Muscle of leg (tissue), 11 donors: ENCODE data around the gene ITGA4. TPM values are rescaled to one million over a fixed set of nuclear protein-coding genes. Genes with fewer than 3 reads are reported as not detected.
A peak's percentile ranks its signal among the peaks of the same experiment; 100 is the strongest.

Experiments used
- DNase-seq: peaks from one replicate; pipeline ENCODE4 v3.0.0; 2013
- H3K27ac ChIP-seq: one replicate; pipeline ENCODE4 v1.5.1; 2013; ENCODE audit warnings: mild to moderate bottlenecking, low read length, control low read depth
- H3K27me3 ChIP-seq: one replicate; pipeline ENCODE4 v1.6.1; 2013; ENCODE audit warnings: low read length; ENCODE audit not compliant: control insufficient read depth, insufficient read depth
- H3K36me3 ChIP-seq: one replicate; pipeline ENCODE4 v1.6.1; 2013; ENCODE audit warnings: low read length; ENCODE audit not compliant: control insufficient read depth, insufficient read depth
- H3K4me1 ChIP-seq: one replicate; pipeline ENCODE4 v1.6.1; 2013; ENCODE audit warnings: low read length; ENCODE audit not compliant: control insufficient read depth, insufficient read depth
- H3K4me3 ChIP-seq: one replicate; pipeline ENCODE4 v1.5.1; 2013; ENCODE audit warnings: low read length, control low read depth
- H3K9me3 ChIP-seq: replicated peaks from 2 replicates; pipeline ENCODE4 v1.6.1; 2013; ENCODE audit warnings: low read depth, low read length; ENCODE audit not compliant: control insufficient read depth
- WGBS: methylation state at CpG from one replicate; pipeline ENCODE4 v1.1.5; 2013; ENCODE audit warnings: missing lambda C conversion rate; ENCODE audit not compliant: insufficient coverage; 5-methylcytosine and 5-hydroxymethylcytosine counted together
- polyA plus RNA-seq, 8 donors: library from polyadenylated mRNA; unstranded; fragments of 120-200 nt; gene quantifications; one replicate each; pipeline versions ENCODE4 v1.2.1 to v1.2.3, GENCODE V29; 2013; ENCODE audit warnings: inconsistent platforms in 1 of 8, low replicate concordance in 1 of 8; ENCODE audit not compliant: insufficient read length in 8 of 8, insufficient read depth in 1 of 8
- total RNA-seq: library from RNA; stranded (reverse); fragments of 120-200 nt; gene quantifications from one replicate; pipeline ENCODE4 v1.2.4, GENCODE V29; 2013

The ITGA4 gene
- total and polyA plus RNA-seq, 9 donors, result 8.6 to 32.6 (median 20.4) TPM

- H3K4me1 ChIP-seq, result no peaks in the 10 kb centered on the region
- no peaks in the 10 kb centered on the region for H3K9me3 ChIP-seq
- no peaks in the 10 kb centered on the region for H3K27me3 ChIP-seq
- DNase-seq, result peak; percentile 48
- H3K36me3 ChIP-seq, result no peaks in the 10 kb centered on the region
- H3K4me3 ChIP-seq, result no peak overlapping the region
- H3K27ac ChIP-seq, result no peak overlapping the region
- no CpG with 5 or more reads among the region's 4 CpGs for WGBS
These were observed 9.7 kb downstream of the ITGA4 start for GRCh38 chr2:181466661-181467576.

GRCh38 chr2:181467966-181468707, 11.0 kb downstream of the ITGA4 start:
- Histone ChIP-seq H3K27me3 (no peaks in the 10 kb centered on the region), H3K9me3 (no peaks in the 10 kb centered on the region), H3K27ac (no peak overlapping the region), H3K4me3 (no peak overlapping the region), H3K4me1 (no peaks in the 10 kb centered on the region), H3K36me3 (no peaks in the 10 kb centered on the region)
- no peak for DNase-seq
- 60% methylated on average over 2 of the region's 3 CpGs for WGBS

- Histone ChIP-seq H3K36me3 (no peaks in the 10 kb centered on the region), H3K4me1 (no peaks in the 10 kb centered on the region), H3K4me3 (no peak overlapping the region), H3K9me3 (no peaks in the 10 kb centered on the region), H3K27me3 (no peaks in the 10 kb centered on the region), H3K27ac (no peak overlapping the region)
- no CpG with 5 or more reads among the region's 1 CpG for WGBS
- no peak for DNase-seq
These were observed 11.6 kb downstream of the ITGA4 start for GRCh38 chr2:181468811-181469210.

- Histone ChIP-seq H3K27ac (no peak overlapping the region), H3K27me3 (no peaks in the 10 kb centered on the region), H3K4me1 (no peaks in the 10 kb centered on the region), H3K4me3 (no peak overlapping the region), H3K36me3 (no peaks in the 10 kb centered on the region), H3K9me3 (no peaks in the 10 kb centered on the region)
- no peak for DNase-seq
- WGBS, result no CpG with 5 or more reads among the region's 3 CpGs
These were observed 14.0 kb downstream of the ITGA4 start for GRCh38 chr2:181471226-181471625.

GRCh38 chr2:181471783-181472182, 14.6 kb downstream of the ITGA4 start:
- no peaks in the 10 kb centered on the region for H3K36me3 ChIP-seq
- H3K4me3 ChIP-seq, result no peak overlapping the region
- DNase-seq, result no peak
- no peaks in the 10 kb centered on the region for H3K4me1 ChIP-seq
- H3K9me3 ChIP-seq, result no peaks in the 10 kb centered on the region
- H3K27ac ChIP-seq, result no peak overlapping the region
- H3K27me3 ChIP-seq, result no peaks in the 10 kb centered on the region

GRCh38 chr2:181472990-181473389, 15.8 kb downstream of the ITGA4 start:
- H3K27ac ChIP-seq, result no peak overlapping the region
- H3K4me1 ChIP-seq, result no peaks in the 10 kb centered on the region
- no peaks in the 10 kb centered on the region for H3K27me3 ChIP-seq
- H3K4me3 ChIP-seq, result no peak overlapping the region
- no peaks in the 10 kb centered on the region for H3K36me3 ChIP-seq
- H3K9me3 ChIP-seq, result no peaks in the 10 kb centered on the region
- no peak for DNase-seq
- 100% methylated on average over 2 of the region's 6 CpGs for WGBS

GRCh38 chr2:181474222-181474881, 17.2 kb downstream of the ITGA4 start:
- Histone ChIP-seq H3K9me3 (no peaks in the 10 kb centered on the region), H3K4me3 (no peak overlapping the region), H3K27ac (no peak overlapping the region), H3K36me3 (no peaks in the 10 kb centered on the region), H3K4me1 (no peaks in the 10 kb centered on the region), H3K27me3 (no peaks in the 10 kb centered on the region)
- WGBS, result no CpG with 5 or more reads among the region's 3 CpGs
- no peak for DNase-seq

GRCh38 chr2:181483211-181483610, 26.0 kb downstream of the ITGA4 start:
- Histone ChIP-seq H3K9me3 (no peaks in the 10 kb centered on the region), H3K36me3 (peaks cover 2% of the 10 kb centered on the region), H3K4me3 (no peak overlapping the region), H3K4me1 (no peaks in the 10 kb centered on the region), H3K27me3 (no peaks in the 10 kb centered on the region), H3K27ac (no peak overlapping the region)
- DNase-seq, result no peak
- 94% methylated on average over 2 of the region's 2 CpGs for WGBS

- no CpG with 5 or more reads among the region's 1 CpG for WGBS
- peaks cover 2% of the 10 kb centered on the region for H3K36me3 ChIP-seq
- DNase-seq, result no peak
- no peaks in the 10 kb centered on the region for H3K27me3 ChIP-seq
- no peaks in the 10 kb centered on the region for H3K9me3 ChIP-seq
- no peak overlapping the region for H3K27ac ChIP-seq
- no peak overlapping the region for H3K4me3 ChIP-seq
- no peaks in the 10 kb centered on the region for H3K4me1 ChIP-seq
These were observed 26.7 kb downstream of the ITGA4 start for GRCh38 chr2:181483876-181484275.
